B cell (primary cell): Measurements from ENCODE around the gene PIK3R2. TPM values are rescaled to one million over a fixed set of nuclear protein-coding genes. Genes with fewer than 3 reads are reported as not detected.

Source experiments
- ATAC-seq: fragments of 200-7000 bp; cut with Tn5 transposase; one replicate; pipeline ENCODE4 v1.10.0; 2021; ENCODE audit warnings: low read depth, mild to moderate bottlenecking, moderate number of reproducible peaks, moderate library complexity
- CTCF ChIA-PET: fragments of 350-600 bp; sonication (Branson Sonifier 250); formaldehyde crosslinking; loops from one replicate; lab custom pipeline; 2021; ENCODE audit warnings: antibody characterized with exemption, inconsistent platforms; lab: Charles Lee
- POLR2A ChIA-PET: fragments of 350-600 bp; sonication (Branson Sonifier 250); formaldehyde crosslinking; loops from one replicate; lab custom pipeline; 2021; ENCODE audit warnings: antibody characterized with exemption; lab: Charles Lee
- DNase-seq: peaks from one replicate; pipeline ENCODE4 v3.0.0; 2013
- H2AFZ ChIP-seq: 2 replicates; pipeline ENCODE4 v1.6.1; 2012; ENCODE audit warnings: mild to moderate bottlenecking, low read depth, low read length; ENCODE audit not compliant: insufficient read depth, poor library complexity, severe bottlenecking
- H3K27ac ChIP-seq, 2 donors: 1 replicate in 1 of 2; 2 replicates in 1 of 2; pipeline ENCODE4 v1.5.1; 2012 to 2013; ENCODE audit warnings: low read length in 2 of 2, mild to moderate bottlenecking in 2 of 2, moderate library complexity in 1 of 2
- H3K27me3 ChIP-seq, 4 experiments: fragments of 200-600 bp in 1 of 4; sonication (generic) in 1 of 4; replicated peaks in 1 of 4; 1 replicate in 2 of 4; 2 replicates in 2 of 4; pipeline versions ENCODE4 v1.6.1 to v1.7.0; 2013 to 2016; ENCODE audit warnings: low read length in 3 of 4, mild to moderate bottlenecking in 2 of 4, mixed read lengths in 1 of 4, moderate library complexity in 1 of 4; ENCODE audit not compliant: insufficient read depth in 4 of 4, control insufficient read depth in 3 of 4; ENCODE audit errors: control extremely low read depth in 1 of 4
- H3K36me3 ChIP-seq, 2 experiments: replicated peaks in 1 of 2; 1 replicate in 1 of 2; 2 replicates in 1 of 2; pipeline versions ENCODE4 v1.6.1 to v1.7.1; 2013; ENCODE audit warnings: low read length in 1 of 2; ENCODE audit not compliant: insufficient read depth in 2 of 2, control insufficient read depth in 1 of 2; ENCODE audit errors: control extremely low read depth in 1 of 2, extremely low read depth in 1 of 2
- H3K4me1 ChIP-seq, 2 donors: fragments of 200-600 bp in 1 of 2; sonication (generic) in 1 of 2; 1 replicate in 1 of 2; 2 replicates in 1 of 2; pipeline versions ENCODE4 v1.5.1 to v1.6.1; 2013 to 2017; ENCODE audit warnings: low read length in 2 of 2; ENCODE audit not compliant: control insufficient read depth in 2 of 2, insufficient read depth in 2 of 2
- H3K4me2 ChIP-seq: replicated peaks from 2 replicates; pipeline ENCODE3; 2012; ENCODE audit warnings: mild to moderate bottlenecking, low read depth, low read length; ENCODE audit not compliant: poor library complexity, severe bottlenecking
- H3K4me3 ChIP-seq, 5 experiments: fragments of 200-600 bp in 1 of 5; sonication (generic) in 1 of 5; 1 replicate in 3 of 5; 2 replicates in 2 of 5; pipeline versions ENCODE4 v1.5.1 to v1.7.0; 2011 to 2016; ENCODE audit warnings: low read length in 4 of 5, mild to moderate bottlenecking in 4 of 5, low read depth in 2 of 5, control low read depth in 1 of 5, moderate library complexity in 1 of 5; ENCODE audit not compliant: insufficient read depth in 1 of 5; ENCODE audit errors: control extremely low read depth in 1 of 5, extremely low read depth in 1 of 5
- H3K79me2 ChIP-seq: fragments of 200-600 bp; sonication (generic); one replicate; pipeline ENCODE4 v1.6.0; 2016; ENCODE audit warnings: low read length; ENCODE audit not compliant: control insufficient read depth, insufficient read depth
- H3K9ac ChIP-seq: fragments of 200-600 bp; sonication (generic); 2 replicates; pipeline ENCODE4 v1.6.1; 2017; ENCODE audit warnings: mild to moderate bottlenecking, low read length, moderate library complexity
- H3K9me3 ChIP-seq, 3 donors: one replicate each; pipeline versions ENCODE4 v1.6.1 to v1.7.1; 2013; ENCODE audit warnings: low read length in 2 of 3; ENCODE audit not compliant: control insufficient read depth in 2 of 3, insufficient read depth in 1 of 3; ENCODE audit errors: control extremely low read depth in 1 of 3
- H4K20me1 ChIP-seq: 2 replicates; pipeline ENCODE4 v1.6.0; 2012; ENCODE audit warnings: mild to moderate bottlenecking, low read length; ENCODE audit not compliant: insufficient read depth, control insufficient read depth, poor library complexity, severe bottlenecking
- H3K27ac Mint-ChIP-seq: one replicate; pipeline ENCODE4 v1.8.0; 2021; ENCODE audit warnings: mixed read lengths
- H3K27me3 Mint-ChIP-seq: one replicate; pipeline ENCODE4 v1.8.0; 2021; ENCODE audit warnings: mixed read lengths
- H3K4me1 Mint-ChIP-seq: one replicate; pipeline ENCODE4 v1.8.0; 2021; ENCODE audit warnings: mixed read lengths
- H3K4me3 Mint-ChIP-seq: one replicate; pipeline ENCODE4 v1.8.0; 2021; ENCODE audit warnings: mixed read lengths
- H3K9me3 Mint-ChIP-seq: one replicate; pipeline ENCODE4 v1.8.0; 2022; ENCODE audit warnings: mixed read lengths; ENCODE audit not compliant: insufficient read depth
- CTCF ChIP-seq: fragments of 200-600 bp; IDR thresholded peaks from one replicate; pipeline ENCODE4 v1.8.0; 2022; ENCODE audit warnings: antibody characterized with exemption, mild to moderate bottlenecking
- EZH2 ChIP-seq: IDR thresholded peaks from 2 replicates; pipeline ENCODE4 v1.6.1; 2012; ENCODE audit warnings: borderline replicate concordance, low read depth, mild to moderate bottlenecking, moderate library complexity, low read length; ENCODE audit not compliant: insufficient read depth, poor library complexity, severe bottlenecking
- WGBS: methylation state at CpG from one replicate; pipeline ENCODE4 v1.1.5; 2013; ENCODE audit warnings: missing lambda C conversion rate; ENCODE audit not compliant: insufficient coverage; 5-methylcytosine and 5-hydroxymethylcytosine counted together
- intact Hi-C: fragments of 100-400 bp; cut with micrococcal nuclease; formaldehyde crosslinking; loops from one replicate; pipeline ENCODE4 v1.10.0; 2022
- polyA plus RNA-seq: library from polyadenylated mRNA; depleted of rRNA; stranded (reverse); fragments of >200 nt; gene quantifications from 2 replicates; pipeline ENCODE4 v1.2.3, GENCODE V29; 2012
- total RNA-seq, 2 donors: library from RNA; stranded (reverse); fragments of 120-200 nt in 1 of 2; gene quantifications; 1 replicate in 1 of 2; 2 replicates in 1 of 2; pipeline versions ENCODE4 v1.2.3 to v1.2.4, GENCODE V29; 2013 to 2022

Gene PIK3R2
- total and polyA plus RNA-seq, 2 donors (not counting 1 experiment from before 2014, with no cell fraction given), result 8.5 to 15.8 TPM

GRCh38 chr19:18216789-18217188, 63.8 kb downstream of the PIK3R2 start:
- Histone ChIP-seq H3K9ac (no peak overlapping the region), H3K36me3 (no peaks in the 10 kb centered on the region), H3K4me3 (no peak overlapping the region), H3K4me2 (no peak overlapping the region), H3K4me1 (no peaks in the 10 kb centered on the region), H3K27me3 (peaks cover 0 to 32% (median 5%) of the 10 kb centered on the region in 4 experiments), H2AFZ (no peak overlapping the region), H3K79me2 (no peaks in the 10 kb centered on the region), H3K27ac (no peak overlapping the region), H3K9me3 (peaks cover 0 to 20% (median 0%) of the 10 kb centered on the region in 3 donors), H4K20me1 (no peaks in the 10 kb centered on the region)
- Mint-ChIP-seq H3K27me3 (peaks cover 16% of the 10 kb centered on the region), H3K27ac (no peak overlapping the region), H3K4me1 (peaks cover 6% of the 10 kb centered on the region), H3K9me3 (no peaks in the 10 kb centered on the region), H3K4me3 (no peak overlapping the region)
- DNase-seq (peak; percentile 2), ATAC-seq (no peak)
- ChIA-PET CTCF (no interaction called here), POLR2A (no interaction called here)
- no peak for TF ChIP-seq CTCF
- no peak for TF ChIP-seq EZH2
- intact Hi-C loops, result no loop called here
- WGBS, result 100% methylated on average over 3 of the region's 8 CpGs

- H3K9ac ChIP-seq, result no peak overlapping the region
- peaks cover 0 to 40% (median 7%) of the 10 kb centered on the region in 4 experiments for H3K27me3 ChIP-seq
- no peaks in the 10 kb centered on the region for H4K20me1 ChIP-seq
- H3K9me3 Mint-ChIP-seq, result no peaks in the 10 kb centered on the region
- H3K4me2 ChIP-seq, result no peak overlapping the region
- no peak overlapping the region for H3K27ac Mint-ChIP-seq
- CTCF ChIA-PET, result interaction anchor here (1.3 kb wide), 1 partner anchor 34 kb away, joined by 7 read pairs; no protein-coding TSS in a partner anchor
- TF ChIP-seq EZH2 (no peak), CTCF (no peak)
- H3K27me3 Mint-ChIP-seq, result peaks cover 16% of the 10 kb centered on the region
- H2AFZ ChIP-seq, result no peak overlapping the region
- no peaks in the 10 kb centered on the region for H3K36me3 ChIP-seq
- no peak overlapping the region for H3K4me3 Mint-ChIP-seq
- H3K9me3 ChIP-seq, result peaks cover 0 to 26% (median 0%) of the 10 kb centered on the region in 3 donors
- H3K27ac ChIP-seq, result no peak overlapping the region
- DNase-seq, result peak; percentile 6
- ATAC-seq, result no peak
- no peaks in the 10 kb centered on the region for H3K4me1 ChIP-seq
- H3K4me1 Mint-ChIP-seq, result peaks cover 6% of the 10 kb centered on the region
- 86% methylated on average over 17 of the region's 17 CpGs for WGBS
- POLR2A ChIA-PET, result no interaction called here
- intact Hi-C loops, result no loop called here
- no peak overlapping the region for H3K4me3 ChIP-seq
- no peaks in the 10 kb centered on the region for H3K79me2 ChIP-seq
These were observed 65.2 kb downstream of the PIK3R2 start for GRCh38 chr19:18218159-18218558.
